WTC11 (cell line): ENCODE data around the gene DCTN1. TPM values are rescaled to one million over a fixed set of nuclear protein-coding genes. Genes with fewer than 3 reads are reported as not detected.

Experiments
- ATAC-seq: fragments of 200-7000 bp; cut with Tn5 transposase; 2 replicates; pipeline ENCODE4 v1.10.0; 2021; ENCODE audit warnings: mild to moderate bottlenecking, moderate library complexity
- CTCF ChIA-PET: fragments of 300-600 bp; sonication (Branson Sonifier 250); formaldehyde crosslinking; loops from one replicate; lab custom pipeline; 2021; ENCODE audit warnings: antibody characterized with exemption; lab: Charles Lee
- POLR2A ChIA-PET: fragments of 350-600 bp; sonication (Branson Sonifier 250); formaldehyde crosslinking; loops from one replicate; lab custom pipeline; 2021; ENCODE audit warnings: antibody characterized with exemption; lab: Charles Lee
- DNase-seq: peaks from one replicate; pipeline ENCODE4 v3.0.0; 2021; ENCODE audit warnings: low spot score
- H3K27ac Mint-ChIP-seq: 2 replicates; pipeline ENCODE4 v1.8.0; 2021; ENCODE audit warnings: mixed read lengths
- H3K27me3 Mint-ChIP-seq: 2 replicates; pipeline ENCODE4 v1.8.0; 2021; ENCODE audit warnings: low read depth, mild to moderate bottlenecking, moderate library complexity, mixed read lengths
- H3K36me3 Mint-ChIP-seq: 2 replicates; pipeline ENCODE4 v1.8.0; 2021; ENCODE audit warnings: mixed read lengths
- H3K4me1 Mint-ChIP-seq: 2 replicates; pipeline ENCODE4 v1.8.0; 2022; ENCODE audit warnings: mixed read lengths
- H3K4me3 Mint-ChIP-seq: 2 replicates; pipeline ENCODE4 v1.8.0; 2021; ENCODE audit warnings: mild to moderate bottlenecking, moderate library complexity, mixed read lengths
- H3K9me3 Mint-ChIP-seq: 2 replicates; pipeline ENCODE4 v1.8.0; 2021; ENCODE audit warnings: mixed read lengths
- ATF2 ChIP-seq: sonication (generic); formaldehyde crosslinking; IDR thresholded peaks from 2 replicates; pipeline ENCODE4 v1.8.1; 2022; ENCODE audit warnings: low read depth, missing genetic modification reagents, borderline replicate concordance
- ELF4 ChIP-seq: sonication (generic); formaldehyde crosslinking; IDR thresholded peaks from 2 replicates; pipeline ENCODE4 v1.8.1; 2022; ENCODE audit warnings: low read depth, mild to moderate bottlenecking, moderate library complexity, missing genetic modification reagents
- EMX1 ChIP-seq: fragments of 250-450 bp; sonication (Bioruptor Pico); IDR thresholded peaks from 2 replicates; pipeline ENCODE4 v1.8.0; 2021; ENCODE audit warnings: mild to moderate bottlenecking
- FOXJ3 ChIP-seq: sonication (generic); formaldehyde crosslinking; IDR thresholded peaks from 2 replicates; pipeline ENCODE4 v1.9.0; 2021; ENCODE audit warnings: missing genetic modification reagents, mild to moderate bottlenecking, borderline replicate concordance
- HMGXB4 ChIP-seq: sonication (generic); formaldehyde crosslinking; IDR thresholded peaks from 2 replicates; pipeline ENCODE4 v1.8.1; 2023; ENCODE audit warnings: mild to moderate bottlenecking, moderate library complexity, missing genetic modification reagents
- IRF1 ChIP-seq: sonication (generic); formaldehyde crosslinking; IDR thresholded peaks from 2 replicates; pipeline ENCODE4 v1.8.0; 2023; ENCODE audit warnings: missing genetic modification reagents
- KAT7 ChIP-seq: sonication (generic); formaldehyde crosslinking; IDR thresholded peaks from 2 replicates; pipeline ENCODE4 v1.8.1; 2023; ENCODE audit warnings: missing genetic modification reagents, mild to moderate bottlenecking, borderline replicate concordance
- MAX ChIP-seq: sonication (generic); formaldehyde crosslinking; IDR thresholded peaks from 2 replicates; pipeline ENCODE4 v1.8.0; 2022; ENCODE audit warnings: mild to moderate bottlenecking, missing genetic modification reagents
- NFATC4 ChIP-seq: fragments of 250-450 bp; sonication (Bioruptor Pico); IDR thresholded peaks from 2 replicates; pipeline ENCODE4 v1.9.0; 2021; ENCODE audit warnings: mild to moderate bottlenecking
- NR1H2 ChIP-seq: sonication (generic); formaldehyde crosslinking; IDR thresholded peaks from 2 replicates; pipeline ENCODE4 v1.9.0; 2021; ENCODE audit warnings: mild to moderate bottlenecking, moderate library complexity, missing genetic modification reagents
- PREB ChIP-seq: sonication (generic); formaldehyde crosslinking; IDR thresholded peaks from 2 replicates; pipeline ENCODE4 v1.8.1; 2022; ENCODE audit warnings: mild to moderate bottlenecking, missing genetic modification reagents, moderate library complexity, borderline replicate concordance
- TCF7 ChIP-seq: sonication (generic); formaldehyde crosslinking; IDR thresholded peaks from 2 replicates; pipeline ENCODE4 v1.8.0; 2022; ENCODE audit warnings: mild to moderate bottlenecking, low read depth, missing genetic modification reagents, moderate library complexity
- TEAD1 ChIP-seq: sonication (generic); formaldehyde crosslinking; IDR thresholded peaks from 2 replicates; pipeline ENCODE4 v1.8.0; 2022; ENCODE audit warnings: mild to moderate bottlenecking, missing genetic modification reagents
- ZBTB43 ChIP-seq: sonication (generic); formaldehyde crosslinking; IDR thresholded peaks from 2 replicates; pipeline ENCODE4 v1.8.1; 2023; ENCODE audit warnings: mild to moderate bottlenecking, missing genetic modification reagents
- ZNF232 ChIP-seq: sonication (generic); formaldehyde crosslinking; IDR thresholded peaks from 2 replicates; pipeline ENCODE4 v1.8.0; 2022; ENCODE audit warnings: mild to moderate bottlenecking, missing genetic modification reagents
- ZNF281 ChIP-seq: sonication (generic); formaldehyde crosslinking; IDR thresholded peaks from 2 replicates; pipeline ENCODE4 v1.8.0; 2023; ENCODE audit warnings: mild to moderate bottlenecking, missing genetic modification reagents
- ZNF423 ChIP-seq: fragments of 250-450 bp; sonication (Bioruptor Pico); IDR thresholded peaks from 2 replicates; pipeline ENCODE4 v2.1.2; 2022; ENCODE audit warnings: mild to moderate bottlenecking, moderate library complexity
- ZNF425 ChIP-seq: fragments of 250-450 bp; sonication (Bioruptor Pico); conservative IDR thresholded peaks from 2 replicates; pipeline ENCODE4 v1.9.0; 2021; ENCODE audit warnings: mild to moderate bottlenecking
- ZNF671 ChIP-seq: fragments of 250-450 bp; sonication (Bioruptor Pico); IDR thresholded peaks from 2 replicates; pipeline ENCODE4 v1.8.0; 2021; ENCODE audit warnings: mild to moderate bottlenecking
- ZSCAN18 ChIP-seq: fragments of 250-450 bp; sonication (Bioruptor Pico); IDR thresholded peaks from 2 replicates; pipeline ENCODE4 v2.1.2; 2022; ENCODE audit warnings: mild to moderate bottlenecking, moderate library complexity
- total RNA-seq: library from RNA; stranded (reverse); gene quantifications from 3 replicates; pipeline ENCODE4 v1.2.3, GENCODE V29; 2021

Gene DCTN1
- total RNA-seq, 1 experiment from 2014 or later = 179 TPM

- no peak for TF ChIP-seq ZBTB43 (CRISPR knock-in tag)
- TF ChIP-seq ZNF425 (CRISPR knock-in tag) = no peak
- TF ChIP-seq MAX (CRISPR knock-in tag) = no peak
- no peak for TF ChIP-seq PREB (CRISPR knock-in tag)
- TF ChIP-seq, all 79 proteins: peak for 0
Observed at GRCh38 chr2:74393525-74393924, 13.4 kb upstream of the DCTN1 start (continued).

GRCh38 chr2:74392449-74392743 lies 12.3 kb upstream of the DCTN1 start:
- H3K9me3 Mint-ChIP-seq = no peaks in the 10 kb centered on the region
- ATAC-seq = no peak
- no peaks in the 10 kb centered on the region; the same call in none of the 2 replicates for H3K27me3 Mint-ChIP-seq
- ChIA-PET CTCF (interaction anchor here (1.0 to 3.3 kb wide), 13 partner anchors 9 to 564 kb away, joined by 3 to 36 read pairs (median 12); partner anchors contain the start of genes CCDC142, STAMBP and TTC31), POLR2A (interaction anchor here (0.6 to 1.6 kb wide), 7 partner anchors 10 to 66 kb away, joined by 3 to 12 read pairs (median 3); partner anchors contain the start of gene WBP1)
- no peak for DNase-seq
- peaks cover 4% of the 10 kb centered on the region; the same call in 1 of the 2 replicates for H3K4me1 Mint-ChIP-seq
- H3K36me3 Mint-ChIP-seq = no peaks in the 10 kb centered on the region
- TF ChIP-seq ZSCAN18 (CRISPR knock-in tag) = no peak
- no peak for TF ChIP-seq NFATC4 (CRISPR knock-in tag)
- TF ChIP-seq EMX1 (CRISPR knock-in tag) = no peak
- no peak for TF ChIP-seq ZNF232 (CRISPR knock-in tag)
- TF ChIP-seq ZNF671 (CRISPR knock-in tag) = no peak
- no peak for TF ChIP-seq KAT7 (CRISPR knock-in tag)
- TF ChIP-seq PREB (CRISPR knock-in tag) = no peak
- no peak for TF ChIP-seq TEAD1 (CRISPR knock-in tag)
- no peak for TF ChIP-seq ELF4 (CRISPR knock-in tag)
- no peak for TF ChIP-seq NR1H2 (CRISPR knock-in tag)
- no peak for TF ChIP-seq ZNF423 (CRISPR knock-in tag)
- TF ChIP-seq FOXJ3 (CRISPR knock-in tag) = no peak
- no peak for TF ChIP-seq HMGXB4 (CRISPR knock-in tag)
- no peak for TF ChIP-seq TCF7 (CRISPR knock-in tag)
- TF ChIP-seq ATF2 (CRISPR knock-in tag) = no peak
- TF ChIP-seq ZNF281 = no peak
- no peak for TF ChIP-seq IRF1
- H3K4me3 Mint-ChIP-seq = no peak overlapping the region; the same call in 1 of the 2 replicates
- peak overlapping the region; percentile 75; the same call in 1 of the 2 replicates for H3K27ac Mint-ChIP-seq
